LNCaP clone FGC (cell line): ENCODE measurements around the gene PTPRC.

Experiments used
- DNase-seq: peaks from one replicate; pipeline ENCODE4 v3.0.0-alpha.2; 2011; ENCODE audit warnings: low read depth
- H3K4me3 ChIP-seq: 2 replicates; pipeline ENCODE4 v1.5.1; 2011; ENCODE audit warnings: mild to moderate bottlenecking, low read depth, low read length, control low read depth
- TF ChIP-seq, protein P1 (sequence below): IDR thresholded peaks from 2 replicates; pipeline ENCODE4 v1.5.1; 2012; ENCODE audit warnings: mild to moderate bottlenecking; ENCODE audit not compliant: control insufficient read depth, insufficient read depth; ENCODE audit errors: extremely low read depth

The PTPRC gene

DNA sequence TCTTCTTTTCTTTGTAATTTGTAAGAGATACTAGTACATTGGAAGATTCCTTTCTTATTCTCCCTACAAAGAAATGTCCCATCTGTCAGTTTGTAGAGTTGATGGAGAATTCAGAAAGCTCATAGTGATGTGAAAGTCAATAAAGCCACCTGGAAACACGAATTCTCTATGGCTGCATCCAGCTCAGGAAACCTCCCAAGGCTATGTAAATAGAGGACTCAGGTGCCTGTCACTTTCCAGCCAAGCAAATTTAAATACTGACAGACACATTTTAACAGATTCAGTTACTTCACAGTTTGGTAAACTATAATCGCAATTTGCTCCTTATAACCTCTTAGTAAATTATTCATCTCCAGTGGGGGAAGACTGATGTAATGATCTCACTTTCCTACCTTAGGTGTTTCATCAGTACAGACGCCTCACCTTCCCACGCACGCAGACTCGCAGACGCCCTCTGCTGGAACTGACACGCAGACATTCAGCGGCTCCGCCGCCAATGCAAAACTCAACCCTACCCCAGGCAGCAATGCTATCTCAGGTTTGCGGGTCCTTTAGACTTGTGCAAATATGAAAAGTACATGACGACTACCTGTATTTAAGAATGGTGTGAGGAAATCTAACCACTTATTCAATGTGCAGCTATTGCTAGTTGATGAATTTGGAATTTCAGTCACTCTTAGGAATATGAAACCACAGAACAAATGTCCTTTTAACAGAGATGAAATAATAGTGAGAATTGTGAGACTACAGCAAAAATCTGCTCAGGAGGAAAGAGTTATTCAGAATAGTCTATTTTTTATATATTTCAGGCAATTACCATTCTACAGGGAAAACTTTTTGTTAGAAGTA, 60.6 kb downstream of the PTPRC start:
- H3K4me3 ChIP-seq = no peak overlapping the region
- TF ChIP-seq, protein P1, sequence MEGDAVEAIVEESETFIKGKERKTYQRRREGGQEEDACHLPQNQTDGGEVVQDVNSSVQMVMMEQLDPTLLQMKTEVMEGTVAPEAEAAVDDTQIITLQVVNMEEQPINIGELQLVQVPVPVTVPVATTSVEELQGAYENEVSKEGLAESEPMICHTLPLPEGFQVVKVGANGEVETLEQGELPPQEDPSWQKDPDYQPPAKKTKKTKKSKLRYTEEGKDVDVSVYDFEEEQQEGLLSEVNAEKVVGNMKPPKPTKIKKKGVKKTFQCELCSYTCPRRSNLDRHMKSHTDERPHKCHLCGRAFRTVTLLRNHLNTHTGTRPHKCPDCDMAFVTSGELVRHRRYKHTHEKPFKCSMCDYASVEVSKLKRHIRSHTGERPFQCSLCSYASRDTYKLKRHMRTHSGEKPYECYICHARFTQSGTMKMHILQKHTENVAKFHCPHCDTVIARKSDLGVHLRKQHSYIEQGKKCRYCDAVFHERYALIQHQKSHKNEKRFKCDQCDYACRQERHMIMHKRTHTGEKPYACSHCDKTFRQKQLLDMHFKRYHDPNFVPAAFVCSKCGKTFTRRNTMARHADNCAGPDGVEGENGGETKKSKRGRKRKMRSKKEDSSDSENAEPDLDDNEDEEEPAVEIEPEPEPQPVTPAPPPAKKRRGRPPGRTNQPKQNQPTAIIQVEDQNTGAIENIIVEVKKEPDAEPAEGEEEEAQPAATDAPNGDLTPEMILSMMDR = peak; percentile 89
- no peak for DNase-seq

DNA sequence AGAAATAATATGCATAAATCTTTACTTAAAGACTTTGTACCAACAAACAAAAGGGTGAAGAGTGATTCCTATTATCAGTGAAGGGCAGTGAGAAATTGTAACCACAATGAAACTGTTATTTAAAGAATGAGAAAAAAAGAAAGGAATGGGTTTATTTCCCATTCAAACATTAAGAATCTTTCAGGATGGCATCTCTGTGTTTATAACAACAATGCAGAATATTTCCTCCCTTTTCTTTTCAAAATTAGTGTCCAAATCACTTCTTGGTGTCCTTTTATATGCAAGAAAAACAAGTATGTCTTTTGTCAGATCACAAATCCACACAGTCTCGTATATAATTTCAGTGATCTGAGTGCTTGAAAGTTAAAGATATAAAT, 61.2 kb downstream of the PTPRC start:
- no peak for DNase-seq
- TF ChIP-seq, protein P1 = no peak
- no peak overlapping the region for H3K4me3 ChIP-seq

DNA sequence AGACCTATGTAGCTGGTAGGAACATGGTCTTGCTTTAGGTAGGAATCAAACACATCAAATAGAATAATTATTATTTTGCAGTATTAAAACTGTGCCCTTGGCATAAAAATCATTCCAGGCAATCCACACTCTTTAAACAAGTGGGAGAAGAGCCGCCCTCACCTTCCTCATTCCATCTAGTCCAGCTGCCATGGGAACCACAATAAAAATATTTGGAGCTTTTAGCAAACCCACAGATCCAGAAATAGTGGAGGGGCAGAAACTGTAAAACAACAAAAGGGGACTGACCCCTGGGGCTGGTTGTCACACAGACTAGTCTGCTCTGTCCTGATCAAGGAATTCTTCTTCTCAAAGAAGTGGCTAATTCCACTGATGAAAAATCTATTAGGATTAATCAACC, 61.6 kb downstream of the PTPRC start:
- H3K4me3 ChIP-seq = no peak overlapping the region
- TF ChIP-seq, protein P1 = no peak
- no peak for DNase-seq

DNA sequence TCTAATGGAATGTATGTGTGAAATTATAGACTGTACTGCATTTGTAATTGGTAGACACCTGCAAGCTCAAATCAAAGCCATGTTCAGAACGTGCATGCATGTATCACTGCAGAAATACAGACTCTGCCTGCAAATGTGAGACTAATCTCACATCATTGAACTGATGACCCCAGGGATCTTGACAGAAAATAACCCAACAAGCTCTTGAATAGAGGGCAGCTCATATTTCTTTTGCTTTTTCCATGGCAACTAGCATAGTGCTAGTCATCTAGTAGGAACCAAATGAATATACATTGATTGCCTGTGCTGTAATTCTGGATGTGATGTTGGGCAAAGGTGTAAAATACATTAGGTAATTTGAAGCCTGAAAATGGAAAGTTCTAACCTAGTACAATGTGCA, 62.4 kb downstream of the PTPRC start:
- no peak for DNase-seq
- TF ChIP-seq, protein P1 = no peak
- no peak overlapping the region for H3K4me3 ChIP-seq

DNA sequence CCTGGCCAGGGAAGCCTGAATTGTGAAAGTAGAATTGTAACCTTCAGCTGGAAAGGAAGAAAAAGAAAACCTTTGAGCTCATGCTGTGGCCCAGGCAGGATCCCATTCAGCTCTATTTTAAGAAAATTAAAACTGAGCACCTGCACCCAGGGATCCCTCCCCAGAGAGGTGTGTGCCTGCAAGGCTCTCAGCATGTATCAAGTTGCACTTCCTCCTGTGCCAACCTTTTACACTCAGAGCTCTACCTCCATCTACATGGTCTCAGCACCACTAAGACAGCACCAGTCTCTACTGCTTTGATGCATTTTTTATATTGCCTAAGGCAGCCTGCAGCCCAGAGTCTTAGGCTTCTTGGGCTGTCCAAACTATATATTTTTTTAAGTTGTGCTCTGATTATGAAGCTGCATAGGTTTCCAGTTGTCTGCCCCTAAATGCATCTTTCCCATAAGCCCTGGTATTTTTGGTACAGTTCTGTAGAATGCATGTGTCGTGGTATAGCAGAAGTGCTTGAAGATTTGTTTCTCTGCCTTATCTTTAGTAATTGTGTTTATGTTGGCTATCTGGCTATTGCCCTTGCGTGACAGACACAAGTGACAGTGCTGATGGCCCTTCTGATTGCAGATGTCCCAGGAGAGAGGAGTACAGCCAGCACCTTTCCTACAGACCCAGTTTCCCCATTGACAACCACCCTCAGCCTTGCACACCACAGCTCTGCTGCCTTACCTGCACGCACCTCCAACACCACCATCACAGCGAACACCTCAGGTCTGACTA, 63.1 kb downstream of the PTPRC start:
- DNase-seq = no peak
- TF ChIP-seq, protein P1 = no peak
- no peak overlapping the region for H3K4me3 ChIP-seq

DNA sequence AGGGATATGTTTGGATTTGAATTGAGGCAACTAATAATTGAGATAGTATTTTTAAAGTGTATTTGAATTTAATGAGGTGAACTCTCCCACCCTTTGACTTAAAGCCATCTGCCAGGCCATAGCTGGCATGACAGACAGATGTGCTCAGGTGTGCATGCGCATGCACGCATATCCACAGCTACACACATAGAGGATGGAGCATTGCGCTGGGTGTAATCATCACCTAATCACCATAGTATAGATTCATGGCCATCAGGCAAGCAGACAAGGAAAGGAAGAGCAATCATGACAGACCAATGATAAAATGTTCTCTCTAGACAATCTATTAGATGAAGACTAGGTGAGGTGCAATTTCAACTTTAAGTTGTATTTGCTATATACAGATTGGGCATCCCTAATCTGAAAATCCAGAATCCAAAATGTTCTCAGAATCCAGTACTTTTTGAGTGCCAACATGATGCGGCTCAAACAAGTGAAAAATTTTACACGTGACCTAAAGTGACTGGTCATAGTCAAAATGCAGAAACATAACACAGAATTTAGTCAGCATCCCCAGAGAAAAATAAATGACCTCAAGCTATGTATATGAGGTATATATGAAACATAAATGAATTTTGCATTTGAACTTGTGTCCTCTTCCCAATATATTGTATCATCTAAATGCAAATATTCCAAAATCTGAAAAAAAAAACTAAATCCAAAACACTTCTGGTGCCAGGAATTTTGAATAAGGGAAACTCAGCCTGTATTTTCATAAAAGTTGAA, 70.1 kb downstream of the PTPRC start:
- DNase-seq = no peak
- H3K4me3 ChIP-seq = no peak overlapping the region
- TF ChIP-seq, protein P1 = no peak
